Inflammatory macrophage treated with lipopolysaccharide for 4 hours (primary cell): ENCODE results near the gene AVPR1A.
"Not testable (repeated sequence)": the region's sequence is repeated elsewhere in the genome, so short reads cannot be mapped to it uniquely, and the experiment has no call there.

Experiments used
- DNase-seq: peaks from one replicate; pipeline ENCODE4 v3.0.0-alpha.2; 2020

AVPR1A gene

DNA sequence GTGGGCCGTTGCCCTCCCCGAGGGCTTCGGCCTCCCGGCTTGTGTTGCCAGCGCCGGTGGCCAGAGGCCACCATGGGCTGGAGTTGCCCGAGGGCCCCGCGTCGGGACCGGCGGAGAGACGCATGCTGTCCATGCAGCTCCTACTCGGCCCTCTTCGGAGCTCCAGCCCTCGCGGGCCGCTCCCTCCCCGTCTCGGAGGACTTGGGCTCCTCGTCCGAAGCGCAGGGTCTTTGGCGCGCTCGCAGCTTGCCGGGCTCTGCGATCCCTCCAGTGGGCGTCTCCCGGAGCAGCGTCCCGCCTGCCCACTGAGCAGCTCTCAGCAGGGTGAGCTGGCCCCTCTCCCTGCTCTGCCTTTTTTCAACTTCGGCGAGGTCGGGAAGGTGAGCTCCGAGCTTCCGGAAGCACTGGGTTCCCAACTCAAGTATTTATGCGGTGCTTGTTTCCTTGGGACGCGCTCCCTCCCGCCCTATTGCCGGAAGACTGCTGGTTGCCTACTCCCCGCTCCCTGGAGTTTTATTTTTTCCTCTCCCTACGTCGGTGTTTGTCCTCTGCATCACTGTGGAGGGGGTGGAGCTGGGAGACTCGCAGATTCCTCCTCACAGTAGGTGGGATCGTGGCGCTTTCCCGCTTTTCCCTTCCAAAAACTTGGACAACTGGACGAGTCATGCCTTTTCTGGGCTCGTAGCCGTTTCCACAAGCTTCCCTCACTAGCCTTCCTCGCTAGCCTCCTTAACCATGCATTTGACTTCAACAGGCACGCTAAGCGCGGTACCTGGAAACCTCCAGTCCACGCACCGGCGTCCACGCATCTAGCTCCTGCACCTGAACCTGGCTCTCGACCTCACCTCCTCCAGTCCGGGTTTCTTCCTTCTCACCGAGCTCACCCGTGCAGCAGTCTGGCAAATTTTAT is at the start of gene AVPR1A:
TSS of gene AVPR1A (minus strand) at position 489 of the 910 bp plus-strand sequence. CDS start at position 124, 365 bp downstream.
- no peak for DNase-seq

DNA sequence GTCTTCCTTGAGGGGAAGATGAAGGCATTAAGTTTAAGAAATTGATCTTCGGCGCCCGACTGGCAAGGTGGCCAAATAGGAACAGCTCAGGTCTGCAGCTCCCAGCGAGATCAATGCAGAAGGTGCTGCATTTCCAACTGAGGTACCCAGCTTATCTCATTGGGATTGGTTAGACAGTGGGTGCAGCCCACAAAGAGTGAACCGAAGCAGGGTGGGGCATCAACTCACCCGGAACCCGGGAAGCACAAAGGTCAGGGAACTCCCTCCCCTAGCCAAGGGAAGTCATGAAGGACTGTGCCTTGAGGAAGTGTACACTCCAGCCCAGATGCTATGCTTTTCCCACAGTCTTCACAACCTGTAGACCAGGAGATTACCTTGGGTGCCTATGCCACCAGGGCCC is 45.2 kb upstream of the AVPR1A start:
- no peak for DNase-seq

DNA sequence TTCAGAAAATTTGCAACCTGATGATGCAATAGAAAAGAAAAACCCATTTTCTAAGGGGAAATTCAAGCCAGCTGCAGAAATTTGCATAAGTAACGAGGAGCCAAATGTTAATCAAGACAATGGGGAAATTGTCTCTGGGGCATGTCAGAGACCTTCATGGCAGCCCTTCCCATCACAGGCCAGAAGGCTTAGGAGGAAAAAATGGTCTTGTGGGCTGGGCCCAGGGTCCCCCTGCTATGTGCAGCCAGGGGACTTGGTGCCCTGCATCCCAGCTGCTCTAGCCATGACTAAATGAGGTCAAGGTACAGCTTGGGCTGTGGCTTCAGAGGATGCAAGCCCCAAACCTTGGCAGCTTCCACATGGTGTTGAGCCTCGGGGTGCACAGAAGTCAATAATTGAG is 28.2 kb upstream of the AVPR1A start:
- no peak for DNase-seq

DNA sequence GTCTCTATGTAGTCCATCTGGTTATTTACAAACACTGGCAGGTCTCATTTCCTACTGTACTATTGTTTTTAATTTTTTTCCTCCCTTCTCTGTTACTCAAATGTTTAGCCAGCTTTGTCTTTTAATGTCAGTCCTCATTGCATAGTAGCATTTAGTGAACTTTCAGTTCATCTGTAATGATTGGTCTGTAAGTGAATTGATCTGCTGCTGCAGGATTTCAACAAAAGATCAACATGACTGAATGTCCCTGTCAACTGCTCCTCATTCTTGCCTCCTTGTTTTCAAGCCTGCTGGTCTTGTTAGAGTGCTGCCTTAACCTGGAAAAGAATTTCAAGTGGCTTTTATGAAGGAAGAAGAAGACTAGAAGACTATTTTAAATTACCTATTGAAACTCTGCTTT is 19.3 kb upstream of the AVPR1A start:
- no peak for DNase-seq

DNA sequence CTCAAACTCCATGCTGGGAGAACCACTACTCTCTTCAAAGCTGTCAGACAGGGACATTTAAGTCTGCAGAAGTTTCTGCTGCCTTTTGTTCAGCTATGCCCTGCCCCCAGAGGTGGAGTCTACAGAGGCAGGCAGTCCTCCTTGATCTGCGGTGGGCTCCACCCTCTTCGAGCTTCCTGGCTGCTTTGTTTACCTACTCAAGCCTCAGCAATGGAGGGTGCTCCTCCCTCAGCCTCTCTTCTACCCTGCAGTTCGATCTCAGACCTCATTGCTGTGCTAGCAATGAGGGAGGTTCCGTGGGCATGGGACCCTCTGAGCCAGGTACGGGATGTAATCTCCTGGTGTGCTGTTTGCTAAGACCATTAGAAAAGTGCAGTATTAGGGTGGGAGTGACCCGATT is 16.7 kb upstream of the AVPR1A start:
- DNase-seq, result not testable (repeated sequence)

DNA sequence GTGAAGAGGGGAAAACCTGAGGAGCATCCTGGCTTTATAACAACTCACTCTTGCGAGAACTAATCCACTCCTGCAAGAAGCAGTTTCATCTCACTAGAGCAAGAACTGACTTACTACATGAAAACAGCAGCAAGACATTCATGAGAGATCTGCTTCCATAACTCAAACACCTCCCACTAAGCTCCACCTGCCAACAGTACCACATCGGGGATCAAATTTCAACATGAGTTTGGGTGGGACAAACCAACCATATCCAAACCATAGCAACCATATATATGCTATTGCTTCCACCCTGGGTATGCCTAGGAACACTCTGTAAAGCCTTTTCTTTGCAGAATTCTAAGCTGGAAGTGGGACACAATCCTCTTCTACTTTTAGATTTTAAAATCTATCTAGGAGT is 13.9 kb upstream of the AVPR1A start:
- DNase-seq, result no peak

DNA sequence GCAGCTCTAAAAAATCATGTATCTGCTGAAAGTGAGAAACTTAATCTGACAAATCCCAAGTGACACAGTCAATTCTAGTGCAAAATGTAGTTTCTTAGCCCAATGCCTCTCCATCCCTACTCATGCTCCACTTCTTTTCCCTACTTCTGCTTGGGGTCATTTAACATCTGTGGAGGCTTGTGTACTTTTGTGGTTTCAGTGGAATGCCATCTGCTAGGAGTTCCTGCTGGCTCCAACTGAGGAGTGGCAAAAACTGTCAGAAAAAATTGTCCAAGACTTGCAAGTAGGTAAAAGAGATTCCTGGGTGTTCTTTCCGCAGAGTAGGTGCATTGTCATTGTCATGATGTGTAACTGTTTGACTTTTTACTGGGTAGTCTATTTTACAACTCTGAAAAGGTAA is 12.5 kb upstream of the AVPR1A start:
- no peak for DNase-seq

DNA sequence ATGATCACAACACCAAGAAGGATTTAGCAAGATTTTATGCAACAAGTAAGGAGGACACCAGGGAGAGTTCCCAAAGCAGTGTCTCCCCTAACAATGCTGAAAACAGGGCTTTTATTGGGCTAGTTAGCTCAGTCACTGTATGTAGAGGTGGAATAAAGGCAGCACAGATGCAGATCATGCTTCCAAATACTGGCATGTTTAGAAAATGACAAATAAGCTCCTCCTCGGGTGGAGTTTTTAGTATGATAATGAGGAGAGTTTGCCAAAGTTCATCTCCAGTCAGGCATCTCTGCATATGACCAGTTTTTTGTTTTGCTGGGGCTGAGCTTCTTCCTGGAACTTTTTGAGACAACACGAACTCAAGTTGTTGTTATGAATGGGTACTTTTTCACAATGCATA is 4.4 kb upstream of the AVPR1A start:
- no peak for DNase-seq

DNA sequence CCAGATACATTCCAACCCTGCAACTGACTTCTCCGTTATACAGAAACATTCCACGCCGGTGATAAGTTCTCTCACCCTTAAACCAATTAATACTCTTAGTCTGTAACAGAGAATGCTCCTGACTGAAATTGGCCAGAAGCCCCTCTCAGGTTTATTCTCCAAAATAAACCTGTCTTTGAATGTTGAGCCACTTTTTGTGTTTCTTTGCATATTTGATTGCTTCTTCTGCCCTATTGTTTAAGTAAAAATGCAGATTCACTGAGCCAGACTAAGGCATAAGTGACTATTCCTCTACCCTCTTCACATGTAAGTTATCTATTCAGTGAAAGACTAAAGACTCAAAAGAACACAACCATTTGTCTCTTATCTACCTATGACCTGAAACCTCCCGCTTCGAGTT is 3.6 kb upstream of the AVPR1A start:
- DNase-seq, result no peak

DNA sequence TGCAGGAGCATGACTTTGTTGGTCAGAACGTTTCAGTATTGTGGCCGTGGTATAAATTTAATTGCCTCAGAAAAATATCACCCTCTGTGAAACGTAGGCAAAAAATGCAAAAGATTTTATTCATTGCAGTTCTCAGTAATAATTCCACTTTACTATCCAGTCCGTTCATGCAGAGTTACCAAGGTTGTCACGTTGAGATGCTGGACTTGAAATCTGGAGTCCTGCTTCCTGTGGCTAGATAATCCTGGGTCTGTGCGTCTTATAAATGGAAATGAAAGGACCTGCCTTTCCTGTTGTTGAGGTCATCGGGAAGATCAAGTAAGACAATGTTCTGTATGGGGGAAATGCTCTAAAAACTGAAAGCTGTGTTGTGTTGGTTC is 1.3 kb upstream of the AVPR1A start:
- no peak for DNase-seq

DNA sequence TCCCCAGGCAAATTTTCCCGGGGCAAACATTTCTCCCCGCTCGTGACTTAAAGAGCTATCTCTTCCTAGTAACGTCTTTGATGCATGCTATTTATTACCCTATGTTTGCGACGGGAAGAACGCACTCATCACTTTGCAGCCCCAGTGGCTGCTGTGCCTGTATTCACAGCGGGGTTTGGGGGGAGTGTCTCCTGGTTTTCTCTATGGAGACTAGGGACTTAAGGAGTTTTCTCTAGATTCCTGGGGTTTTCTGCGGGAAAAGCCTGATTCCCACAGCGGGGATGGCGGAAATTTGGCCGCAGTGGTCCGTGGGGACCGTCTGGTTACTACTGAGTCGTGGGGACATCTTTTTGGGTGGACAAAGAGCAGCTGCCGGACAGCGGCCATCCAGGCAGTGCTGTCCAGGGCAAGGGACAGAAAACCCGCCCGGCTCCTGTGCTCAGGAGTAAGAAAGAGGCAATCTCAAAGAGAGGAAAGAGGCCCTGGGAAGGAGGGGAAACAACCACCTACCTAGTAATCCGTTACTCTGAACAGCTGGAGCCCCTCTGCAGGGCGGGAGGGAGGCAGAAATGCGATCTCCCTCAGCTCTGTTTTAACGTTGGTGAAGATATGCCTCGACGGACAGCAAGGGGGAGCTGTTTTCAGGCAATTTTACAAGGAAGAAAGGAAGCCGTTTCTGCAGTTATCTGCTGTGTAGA is 771 bp upstream of the AVPR1A start:
- peak; percentile 24 for DNase-seq

DNA sequence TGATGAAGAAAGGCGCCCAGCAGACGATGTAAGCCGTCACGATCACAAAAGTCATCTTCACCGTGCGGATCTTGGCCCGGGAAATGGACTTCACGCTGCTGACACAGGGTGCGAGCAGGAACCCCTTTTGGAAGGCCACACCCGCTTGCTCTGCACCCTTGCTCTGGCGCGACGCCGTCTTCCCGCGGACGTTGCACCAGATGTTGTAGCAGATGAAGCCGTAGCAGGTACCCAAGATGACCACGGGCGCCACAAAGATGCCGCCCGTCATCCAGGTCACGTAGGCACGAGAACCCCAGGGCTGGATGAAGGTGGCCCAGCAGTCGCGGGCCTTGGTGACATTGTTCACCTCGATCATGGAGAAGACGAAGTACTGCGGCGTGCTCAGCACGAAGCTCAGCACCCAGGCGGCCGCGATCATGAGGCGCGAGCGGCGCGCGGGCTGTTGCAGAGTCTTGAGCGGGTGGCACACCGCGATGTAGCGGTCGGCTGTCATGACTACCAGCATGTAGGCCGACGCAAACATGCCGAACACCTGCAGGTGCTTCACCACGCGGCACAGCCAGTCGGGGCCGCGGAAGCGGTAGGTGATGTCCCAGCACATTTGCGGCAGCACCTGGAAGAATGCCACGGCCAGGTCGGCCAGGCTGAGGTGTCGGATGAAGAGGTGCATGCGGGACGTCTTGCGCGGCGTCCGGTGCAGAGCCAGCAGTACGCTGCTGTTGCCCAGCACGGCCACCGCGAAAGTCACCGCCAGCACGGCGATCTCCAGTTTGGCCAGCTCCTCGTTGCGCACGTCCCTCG is 890 bp downstream of the AVPR1A start:
- no peak for DNase-seq

DNA sequence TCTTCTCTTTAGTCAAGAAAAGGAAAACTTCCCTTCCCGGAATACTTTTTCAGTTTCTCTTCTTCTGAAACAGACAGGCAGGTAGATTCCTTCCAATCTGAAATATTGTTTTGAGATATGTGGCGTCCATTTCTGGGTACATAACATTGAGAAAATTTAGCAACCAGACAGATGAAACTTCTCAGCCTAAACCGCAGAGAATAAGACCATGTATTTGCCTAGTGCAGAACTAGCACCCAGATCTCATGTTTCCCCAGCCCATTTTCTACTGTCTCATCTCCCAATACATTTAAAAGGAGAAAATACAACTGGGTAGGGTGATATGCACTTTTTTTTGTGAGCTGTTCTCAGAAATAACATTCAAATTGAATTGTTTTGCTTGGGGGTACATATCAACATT is 6.4 kb downstream of the AVPR1A start:
- no peak for DNase-seq

DNA sequence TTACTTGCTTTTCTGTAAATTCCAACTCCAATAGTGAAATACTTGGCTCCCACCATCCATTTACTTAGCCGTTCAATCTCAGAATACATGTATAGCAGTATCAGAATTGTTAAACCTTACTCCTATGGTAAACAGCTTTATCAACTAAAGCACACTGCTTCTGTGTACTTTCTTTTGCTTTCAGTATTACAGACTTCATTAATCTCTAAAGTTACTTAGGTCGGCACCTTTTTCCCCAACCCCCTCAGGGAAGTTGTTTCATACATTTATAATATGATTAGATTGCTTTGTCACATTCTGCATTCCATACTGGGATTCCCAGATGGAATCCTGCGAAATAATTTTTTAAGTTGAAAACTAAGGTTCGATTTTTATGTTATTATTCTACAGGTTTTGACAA is 12.5 kb downstream of the AVPR1A start:
- no peak for DNase-seq

DNA sequence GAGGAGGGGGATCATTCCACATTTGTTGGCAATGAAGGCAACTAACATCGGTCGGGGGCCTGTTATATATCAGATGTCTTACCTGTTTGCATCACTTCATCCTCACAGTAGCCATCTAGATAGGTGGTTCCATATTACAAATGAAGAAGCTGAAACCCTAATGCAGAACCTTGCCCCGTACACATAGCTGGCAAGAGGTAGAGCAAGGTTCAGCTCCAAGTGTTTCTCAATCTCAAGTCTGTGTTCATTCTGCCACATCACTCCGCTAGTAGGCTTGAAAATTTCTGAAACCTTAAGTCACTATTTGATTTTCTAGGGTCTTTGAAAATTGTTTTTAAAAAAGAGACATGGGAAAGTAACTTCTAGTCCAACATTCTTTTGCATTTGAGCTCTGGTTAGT is 17.0 kb downstream of the AVPR1A start:
- no peak for DNase-seq

DNA sequence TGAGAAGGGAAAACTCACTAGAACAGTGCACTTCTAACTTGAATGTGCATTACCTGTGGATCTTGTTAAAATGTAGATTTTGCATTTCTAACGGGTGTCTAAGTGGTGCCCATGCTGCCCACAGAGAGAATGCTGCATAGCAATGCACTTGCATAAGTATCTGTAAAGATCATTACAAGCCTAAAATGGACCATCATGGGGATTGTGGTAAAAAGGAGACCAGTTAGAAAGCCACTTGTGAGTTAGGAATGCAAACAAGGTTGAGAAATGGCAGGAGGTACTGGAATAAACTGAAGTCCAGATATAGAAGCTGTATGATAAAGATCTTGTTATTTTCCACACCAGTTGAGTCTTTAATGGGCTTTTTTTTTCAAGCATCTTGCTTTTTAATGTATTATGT is 18.8 kb downstream of the AVPR1A start:
- DNase-seq, result no peak

DNA sequence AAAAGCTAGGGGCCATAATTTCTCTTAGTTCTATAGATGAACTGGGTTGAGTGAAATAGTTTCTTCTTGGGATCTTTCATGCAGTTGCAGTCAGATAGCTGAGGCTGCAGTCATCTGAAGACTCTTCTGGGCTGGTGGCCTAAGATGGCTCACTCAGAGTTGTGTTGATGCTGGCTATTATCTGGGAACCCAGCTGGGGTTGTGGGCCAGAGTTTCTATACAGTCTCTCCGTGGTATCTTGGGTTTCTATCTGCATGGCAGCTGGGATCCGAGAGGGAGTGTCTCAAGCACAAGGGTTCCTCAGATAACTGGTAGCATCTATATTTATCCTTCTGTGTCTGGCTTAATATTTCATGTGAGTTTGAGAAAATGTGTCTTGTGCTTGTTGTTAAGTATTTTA is 21.1 kb downstream of the AVPR1A start:
- no peak for DNase-seq

DNA sequence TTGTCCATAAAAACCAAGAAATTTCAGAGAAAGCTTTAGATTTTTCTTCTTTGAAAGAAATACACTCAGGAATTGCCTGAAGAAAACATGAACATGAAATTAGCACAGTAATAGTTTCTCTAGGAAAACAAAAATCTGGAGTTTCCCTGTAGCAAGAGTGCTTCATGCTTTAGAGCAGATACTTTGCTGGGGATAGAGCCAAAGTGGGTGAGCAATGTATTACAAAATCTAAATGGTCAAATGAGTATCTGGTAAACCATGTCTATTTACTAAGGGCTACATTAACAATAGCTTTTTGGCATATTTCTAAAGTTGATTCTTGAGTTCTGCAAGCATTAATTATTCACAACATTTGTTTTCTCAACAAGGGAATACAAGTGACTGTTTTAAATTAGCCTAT is 26.2 kb downstream of the AVPR1A start:
- DNase-seq, result no peak

DNA sequence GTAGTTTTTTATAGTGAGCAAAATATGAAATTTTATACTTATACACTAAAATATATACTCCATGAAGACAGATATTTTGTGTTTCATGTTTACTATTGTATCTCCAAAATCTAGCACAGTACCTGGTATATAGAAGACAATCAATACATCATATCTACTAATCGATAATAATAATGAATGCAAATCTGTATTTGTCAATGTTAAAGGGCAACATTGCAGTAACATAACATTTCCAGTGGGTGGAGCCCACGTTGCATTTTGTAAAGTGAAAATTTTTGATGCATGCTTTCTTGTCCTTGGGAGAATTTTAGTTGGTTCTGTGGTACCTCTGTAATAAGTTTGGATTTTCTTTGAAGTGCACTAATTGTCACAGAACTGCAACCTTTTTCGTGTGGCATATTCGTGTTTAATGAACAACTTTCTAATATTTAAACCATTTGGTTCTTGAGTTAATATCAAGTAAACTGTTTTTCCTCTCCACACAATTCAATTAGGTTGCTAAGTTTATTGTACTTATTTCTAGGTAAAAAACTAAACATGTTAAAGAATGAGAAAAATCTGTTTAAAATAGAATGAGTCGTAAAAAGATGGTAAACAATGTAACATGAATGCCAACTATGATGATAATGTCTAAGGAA is 47.4 kb downstream of the AVPR1A start:
- DNase-seq, result peak; percentile 22

DNA sequence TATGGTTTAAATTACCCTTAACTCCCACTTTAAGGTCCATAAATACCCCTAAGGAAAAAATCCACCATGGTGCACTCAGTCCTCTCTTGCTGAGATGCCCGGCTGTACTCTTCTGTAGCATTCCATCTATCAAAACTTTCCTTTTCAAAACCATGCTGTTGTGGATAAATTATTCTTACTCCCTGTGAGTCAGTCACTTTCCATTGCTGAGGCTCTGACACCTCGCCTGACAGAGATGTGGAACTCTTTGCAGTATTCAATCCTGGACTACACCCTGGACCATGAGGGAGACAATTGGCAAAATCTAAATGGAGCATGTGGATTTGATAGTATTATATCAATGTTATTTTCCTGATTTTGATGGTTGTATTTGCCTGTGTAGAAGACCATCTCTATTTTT is 49.1 kb downstream of the AVPR1A start:
- no peak for DNase-seq

DNA sequence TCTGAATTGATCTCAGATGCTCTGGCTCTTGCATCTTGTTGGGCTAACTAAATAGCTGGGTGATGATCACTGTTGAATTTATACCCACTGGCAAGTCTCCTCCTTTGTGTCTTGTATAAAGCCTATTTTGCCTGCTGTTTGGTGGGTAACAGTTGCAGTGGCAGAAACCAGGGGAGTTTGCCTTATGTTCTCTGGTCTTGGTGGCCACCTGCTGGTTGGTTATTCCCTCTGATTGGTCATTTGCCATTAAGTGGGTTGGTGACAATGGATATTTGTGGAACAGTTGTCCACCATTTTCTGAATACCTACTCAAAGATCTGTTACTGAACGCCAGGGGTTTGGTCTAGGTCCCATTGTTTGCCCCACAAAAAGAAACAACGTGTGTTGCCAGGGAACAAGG is 52.1 kb downstream of the AVPR1A start:
- DNase-seq, result no peak

DNA sequence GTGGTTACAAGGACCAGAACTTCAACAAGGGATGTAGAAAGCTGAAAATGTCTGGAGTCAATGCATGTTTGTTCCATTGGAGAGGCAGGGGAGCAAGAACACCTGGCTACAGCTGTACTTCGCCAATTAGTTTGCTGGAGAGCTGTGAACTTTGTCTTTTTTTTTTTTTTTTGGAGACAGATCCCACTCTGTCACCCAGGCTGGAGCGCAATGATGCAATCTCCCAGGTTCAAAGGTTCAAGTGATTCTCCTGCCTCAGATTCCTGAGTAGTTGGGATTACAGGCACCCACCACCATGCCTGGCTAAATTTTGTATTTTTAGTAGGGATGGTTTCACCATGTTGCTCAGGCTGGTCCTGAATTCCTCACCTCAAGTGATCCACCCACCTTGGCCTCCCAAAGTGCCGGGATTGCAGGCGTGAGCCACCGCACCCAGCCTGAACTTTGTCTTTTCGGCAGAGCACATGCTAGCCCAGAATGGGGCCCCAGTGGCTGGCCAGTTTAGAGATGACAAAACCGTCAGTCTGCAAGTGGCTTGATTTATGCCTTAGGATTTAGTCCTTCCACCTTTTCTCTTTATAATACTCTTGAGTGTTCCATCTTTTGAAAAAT is 55.5 kb downstream of the AVPR1A start:
- DNase-seq, result no peak

DNA sequence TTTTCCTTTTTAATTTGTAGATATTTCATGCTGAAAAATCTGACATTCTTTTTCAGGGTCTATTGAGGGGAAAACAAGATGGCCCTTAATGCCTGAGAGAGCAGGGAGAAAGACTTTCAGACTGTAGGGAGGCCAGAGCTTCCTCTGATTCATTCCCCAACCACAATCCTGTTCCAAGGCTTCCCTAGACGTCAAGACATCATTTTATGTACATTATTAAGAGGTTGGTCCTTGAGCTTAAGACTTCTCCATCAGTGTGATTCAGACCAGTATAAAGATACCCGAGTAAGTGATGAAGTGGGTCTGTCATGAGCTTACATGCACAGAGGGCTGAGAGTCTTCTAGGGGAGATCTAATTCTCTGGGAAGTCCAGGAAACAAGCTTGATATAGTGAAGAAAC is 57.3 kb downstream of the AVPR1A start:
- no peak for DNase-seq
